SHP77 (cell line): ENCODE measurements around the gene TAS2R50.

Experiments used
- DNase-seq, 2 experiments: peaks; one replicate each; lab custom pipeline; 2025; lab: John Stamatoyannopoulos, UW

Gene TAS2R50

DNA sequence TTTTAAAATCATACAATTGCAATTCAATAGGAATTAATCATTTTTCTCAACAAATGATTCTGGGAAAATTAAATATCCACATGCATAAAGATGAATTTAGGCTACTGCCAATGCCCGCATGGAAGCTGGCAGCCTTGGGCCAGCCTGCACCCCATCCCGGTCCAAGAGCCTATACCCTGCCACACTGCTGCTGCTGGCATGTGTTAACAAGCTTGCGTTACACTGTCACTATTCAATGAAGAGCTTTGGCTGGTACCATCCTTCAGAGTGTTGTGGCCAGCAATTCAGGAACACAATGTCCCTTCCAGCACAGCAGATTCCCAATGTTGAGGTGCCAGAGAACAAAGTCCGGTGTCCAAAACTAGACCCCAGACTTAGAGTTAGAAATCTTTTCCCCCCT is 34.1 kb downstream of the TAS2R50 start:
- no peak for DNase-seq

DNA sequence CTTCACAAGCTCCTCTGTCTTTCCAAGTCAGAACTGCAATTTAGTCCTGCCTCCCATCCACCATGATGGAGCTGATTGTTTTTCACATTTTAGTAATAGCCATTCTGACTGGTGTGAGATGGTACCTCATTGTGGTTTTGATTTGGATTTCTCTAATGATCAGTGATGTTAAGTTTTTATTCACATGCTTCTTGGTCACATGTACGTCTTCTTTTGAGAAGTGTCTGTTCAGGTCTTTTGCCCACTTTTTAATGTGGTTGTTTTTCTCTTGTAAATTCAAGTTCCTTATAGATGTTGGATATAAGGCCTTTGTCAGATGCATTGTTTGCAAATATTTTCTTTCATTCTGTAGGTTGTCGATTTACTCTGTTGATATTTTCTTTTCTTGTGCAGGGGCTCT is 43.5 kb downstream of the TAS2R50 start:
- DNase-seq = no peak

DNA sequence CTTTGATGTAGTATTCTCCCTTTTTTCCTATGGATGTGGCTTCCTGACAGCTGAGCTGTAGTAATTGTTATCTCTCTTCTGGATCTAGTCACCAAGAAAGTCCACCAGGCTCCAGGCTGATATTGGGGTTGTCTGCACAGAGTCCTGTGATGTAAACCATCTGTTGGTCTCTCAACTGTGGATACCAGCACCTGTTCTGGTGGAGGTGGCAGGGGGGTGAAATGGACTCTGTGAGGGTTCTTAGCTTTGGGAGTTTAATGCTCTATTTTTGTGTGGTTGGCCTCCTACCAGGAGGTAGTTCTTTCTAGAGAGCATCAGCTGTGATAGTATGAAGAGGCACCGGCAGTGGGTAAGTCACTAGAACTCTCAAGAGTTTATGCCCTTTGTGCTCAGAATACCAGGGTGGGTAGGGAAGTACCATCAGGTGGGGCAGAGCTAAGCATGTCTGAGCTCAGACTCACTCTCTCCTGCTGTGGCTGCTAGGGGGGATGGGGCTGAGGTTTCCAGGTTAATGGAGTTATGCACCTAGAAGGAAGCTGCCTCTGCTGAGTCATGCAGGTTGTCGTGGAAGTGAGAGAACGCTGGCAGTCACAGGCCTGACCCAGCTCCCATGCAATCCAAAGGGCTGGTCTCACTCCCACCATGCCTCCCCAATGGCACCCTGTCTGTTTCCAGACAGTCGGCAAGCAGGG is 44.6 kb downstream of the TAS2R50 start:
- DNase-seq = no peak

DNA sequence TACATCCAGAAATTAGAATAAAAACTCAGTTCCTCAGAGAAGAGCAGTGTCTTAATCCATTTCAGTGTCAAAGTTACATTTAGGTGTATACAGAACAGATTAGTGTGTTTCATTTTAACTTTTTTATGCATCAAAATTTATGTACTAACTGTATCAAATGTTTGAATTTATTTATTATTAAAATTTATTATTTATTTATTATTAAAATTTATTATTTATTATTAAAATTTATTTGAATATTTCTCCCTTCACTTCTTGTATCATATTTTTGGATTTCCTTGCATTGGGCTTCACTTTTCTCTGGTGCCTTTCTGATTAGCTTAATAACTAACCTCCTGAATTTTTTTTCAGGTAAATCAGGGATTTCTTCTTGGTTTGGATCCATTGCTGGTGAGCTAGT is 45.3 kb downstream of the TAS2R50 start:
- DNase-seq = no peak

DNA sequence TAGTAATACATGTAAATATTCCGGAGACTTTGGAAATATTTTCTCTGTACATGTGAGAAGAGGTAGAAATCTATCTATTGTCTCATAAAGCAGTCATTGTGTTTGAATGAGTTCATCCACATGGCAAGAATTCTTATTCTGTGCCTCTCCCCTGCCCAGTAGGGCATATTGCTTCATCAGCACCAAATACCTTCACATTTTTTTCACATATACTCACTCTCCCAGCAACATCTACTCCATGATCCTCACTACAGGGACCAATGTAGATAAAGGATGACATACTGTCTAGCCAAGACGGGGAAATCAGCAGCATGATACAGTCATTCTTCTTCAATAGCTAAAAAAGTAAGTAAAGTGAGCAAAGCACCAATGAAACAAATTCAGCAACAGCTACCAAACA is 46.3 kb downstream of the TAS2R50 start:
- DNase-seq = no peak

DNA sequence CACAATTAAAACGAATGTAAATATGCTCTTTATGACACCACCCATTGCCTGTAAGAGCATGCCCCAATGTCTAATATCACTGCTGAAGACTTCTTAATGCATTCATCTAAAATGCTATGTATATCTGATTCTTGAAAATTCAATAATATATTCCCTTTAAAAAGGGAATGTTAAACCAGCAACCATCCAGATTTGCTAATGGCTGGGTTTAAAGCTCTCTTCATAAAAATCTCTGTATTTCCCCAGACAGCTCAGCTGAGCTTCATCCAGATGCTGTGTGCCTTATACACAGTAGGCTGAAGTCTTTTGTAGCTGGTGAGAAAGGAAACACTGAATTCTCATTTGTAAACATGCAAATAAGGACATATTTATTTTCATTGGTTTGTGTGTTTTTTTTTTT is 47.5 kb downstream of the TAS2R50 start, which contains the start of gene TAS2R14:
Gene TAS2R14, minus strand, starts transcription at position 101 of the 400 bp plus-strand sequence. Its CDS starts 56 bp downstream, at position 45.
- no peak for DNase-seq

DNA sequence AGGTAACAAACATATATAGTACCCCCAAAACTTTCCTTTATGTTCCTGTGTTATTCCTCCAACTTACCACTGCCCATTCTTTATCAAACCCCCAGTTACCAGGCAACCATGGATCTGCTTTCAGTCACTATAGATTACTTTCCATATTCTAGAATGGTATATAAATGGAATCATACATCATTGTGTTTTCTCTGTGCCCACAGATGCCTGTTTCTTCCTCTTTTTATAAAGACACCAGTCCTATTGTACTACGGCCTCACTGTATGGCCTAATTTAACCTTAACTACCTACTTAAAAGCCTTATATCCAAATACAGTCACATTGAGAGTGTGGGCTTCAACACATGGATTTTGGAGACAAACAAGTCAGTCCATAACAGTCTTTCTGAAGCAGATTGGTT is 50.2 kb downstream of the TAS2R50 start:
- no peak for DNase-seq
